ENCODE data around the gene AMN1.
"Not testable (repeated sequence)": the region's sequence is repeated elsewhere in the genome, so short reads cannot be mapped to it uniquely, and the experiment has no call there.

Gene AMN1

GRCh38 chr12:31732926-31733548, 4.2 kb upstream of the AMN1 start:
- DNase-seq, result no peak

GRCh38 chr12:31731203-31731602, 2.4 kb upstream of the AMN1 start:
- DNase-seq, result not testable (repeated sequence)

- no peak for DNase-seq
These were observed 884 bp upstream of the AMN1 start for GRCh38 chr12:31729705-31730104.

DNA sequence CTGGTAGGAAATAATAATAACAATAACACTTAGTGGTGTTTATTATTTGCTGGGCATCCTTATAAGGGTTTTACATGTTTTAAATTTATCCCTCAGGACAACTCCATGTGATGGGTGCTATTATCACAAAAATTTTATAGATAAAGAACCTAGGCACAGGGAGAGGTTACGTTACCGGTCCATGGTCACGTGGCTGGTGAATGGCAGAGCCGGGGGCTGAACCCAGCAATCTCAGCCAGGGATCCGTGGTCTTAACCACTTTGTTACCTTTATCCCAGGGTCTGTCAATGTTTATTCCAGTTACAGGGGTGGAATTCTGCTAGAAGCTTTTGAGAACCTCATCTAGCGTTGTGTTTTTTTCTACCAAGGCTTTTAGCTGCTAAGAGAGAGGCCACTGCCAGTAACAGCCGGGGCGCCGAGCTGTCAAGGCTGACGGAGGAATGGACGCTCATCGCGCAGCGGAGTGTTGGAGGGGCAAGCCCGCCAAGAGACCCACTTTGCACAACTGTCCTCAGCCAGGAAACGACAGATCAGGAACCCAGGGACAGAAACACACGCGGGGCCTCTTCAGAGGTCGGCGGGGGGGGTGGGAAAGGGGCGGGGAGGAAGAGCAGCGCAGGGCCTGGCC, 418 bp downstream of the AMN1 start:
- peak in 1 of 3 experiments; percentile 63 for DNase-seq

- DNase-seq, result no peak
These were observed 1.6 kb downstream of the AMN1 start for GRCh38 chr12:31727192-31727591.

GRCh38 chr12:31726575-31726974, 2.2 kb downstream of the AMN1 start:
- no peak for DNase-seq

DNA sequence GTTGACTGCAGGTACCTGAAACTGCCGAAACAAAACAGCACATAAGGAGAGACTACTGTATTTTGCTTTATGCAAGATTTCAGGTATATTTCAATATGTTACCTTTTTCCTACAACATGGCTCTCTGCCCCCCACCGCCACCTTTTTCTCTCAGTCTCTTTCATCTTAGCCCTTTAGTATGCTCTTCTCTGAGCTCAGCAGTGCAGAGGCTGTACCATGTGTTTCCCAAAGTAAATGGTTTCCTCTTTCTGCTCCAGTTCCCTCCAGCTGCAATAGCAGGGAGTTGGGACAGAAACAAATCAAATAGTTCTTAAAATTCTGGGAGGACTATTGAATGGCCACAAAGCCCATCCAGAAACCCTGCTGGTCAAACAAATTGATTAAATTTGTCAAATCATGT, 4.3 kb downstream of the AMN1 start:
- no peak for DNase-seq

GRCh38 chr12:31722580-31722979, 6.2 kb downstream of the AMN1 start:
- no peak for DNase-seq

DNA sequence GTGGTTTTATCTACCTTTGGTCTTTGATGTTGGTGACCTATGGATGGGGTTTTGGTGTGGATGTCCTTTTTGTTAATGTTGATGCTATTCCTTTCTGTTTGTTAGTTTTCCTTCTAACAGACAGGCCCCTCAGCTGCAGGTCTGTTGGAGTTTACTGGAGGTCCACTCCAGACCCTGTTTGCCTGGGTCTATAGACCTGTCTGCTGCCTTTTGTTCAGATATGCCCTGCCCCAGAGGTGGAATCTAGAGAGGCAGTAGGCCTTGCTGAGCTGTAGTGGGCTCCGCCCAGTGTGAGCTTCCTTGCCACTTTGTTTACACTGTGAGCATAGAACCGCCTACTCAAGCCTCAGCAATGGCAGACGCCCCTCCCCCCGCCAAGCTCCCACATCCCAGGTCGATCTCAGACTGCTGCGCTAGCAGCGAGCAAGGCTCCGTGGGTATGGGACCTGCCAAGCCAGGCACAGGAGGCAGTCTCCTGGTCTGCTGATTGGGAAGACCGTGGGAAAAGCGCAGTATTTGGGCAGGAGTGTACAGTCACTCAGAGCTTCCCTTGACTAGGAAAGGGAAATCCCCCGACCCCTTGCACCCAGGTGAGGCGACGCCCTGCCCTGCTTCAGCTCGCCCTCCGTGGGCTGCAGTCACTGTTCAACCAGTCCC, 10.2 kb downstream of the AMN1 start:
- not testable (repeated sequence) for DNase-seq

DNA sequence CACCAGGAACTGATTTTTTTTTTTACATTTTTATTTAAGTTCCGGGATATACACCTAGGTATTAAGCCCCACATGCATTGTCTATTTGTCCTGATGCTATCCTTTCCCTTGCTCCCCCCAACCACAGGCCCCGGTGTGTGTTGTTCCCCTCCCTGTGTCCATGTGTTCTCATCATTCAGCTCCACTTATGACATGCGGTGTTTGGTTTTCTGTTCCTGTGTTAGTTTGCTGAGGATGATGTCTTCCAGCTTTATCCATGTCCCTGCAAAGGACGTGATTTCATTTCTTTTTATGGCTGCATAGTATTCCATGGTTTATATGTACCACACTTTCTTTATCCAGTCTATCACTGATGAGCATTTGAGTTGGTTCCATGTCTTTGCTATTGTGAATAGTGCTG, 11.8 kb downstream of the AMN1 start:
- not testable (repeated sequence) for DNase-seq

- DNase-seq, result peak in 1 of 3 experiments; percentile 18
These were observed 13.5 kb downstream of the AMN1 start for GRCh38 chr12:31715283-31715825.

- no peak for DNase-seq
These were observed 14.2 kb downstream of the AMN1 start for GRCh38 chr12:31714406-31715271.

DNA sequence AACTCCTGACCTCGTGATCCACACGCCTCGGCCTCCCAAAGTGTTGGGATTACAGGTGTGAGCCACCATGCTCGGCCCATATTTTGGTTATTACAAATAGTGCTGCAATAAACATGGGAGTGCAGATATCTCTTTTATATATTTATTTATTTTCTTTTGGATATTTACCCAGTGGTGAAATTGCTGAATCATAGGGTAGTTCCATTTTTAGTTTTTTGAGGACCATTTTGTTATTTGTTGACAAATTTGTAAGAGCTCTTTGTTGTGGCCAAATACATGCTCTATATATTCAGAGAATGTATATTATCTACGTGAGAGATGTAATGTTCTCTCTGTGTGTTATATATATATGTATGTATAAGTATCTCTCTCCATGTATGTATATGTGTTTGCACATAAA, 15.9 kb downstream of the AMN1 start:
- DNase-seq, result no peak

GRCh38 chr12:31710021-31710818, 18.6 kb downstream of the AMN1 start:
- no peak for DNase-seq

DNA sequence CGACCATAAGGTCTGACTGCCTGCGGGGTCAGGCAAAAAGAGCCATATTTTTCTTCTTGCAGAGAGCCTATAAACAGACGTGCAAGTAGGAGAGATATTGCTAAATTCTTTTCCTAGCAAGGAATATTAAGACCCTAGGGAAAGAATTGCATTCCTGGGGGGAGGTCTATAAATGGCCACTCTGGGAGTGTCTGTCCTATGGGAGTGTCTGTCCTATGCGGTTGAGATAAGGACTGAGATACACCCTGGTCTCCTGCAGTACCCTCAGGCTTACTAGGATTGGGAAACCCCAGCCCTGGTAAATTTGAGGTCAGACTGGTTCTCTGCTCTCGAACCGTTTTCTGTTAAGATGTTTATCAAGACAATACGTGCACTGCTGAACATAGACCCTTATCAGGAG, 20.7 kb downstream of the AMN1 start:
- not testable (repeated sequence) for DNase-seq

DNA sequence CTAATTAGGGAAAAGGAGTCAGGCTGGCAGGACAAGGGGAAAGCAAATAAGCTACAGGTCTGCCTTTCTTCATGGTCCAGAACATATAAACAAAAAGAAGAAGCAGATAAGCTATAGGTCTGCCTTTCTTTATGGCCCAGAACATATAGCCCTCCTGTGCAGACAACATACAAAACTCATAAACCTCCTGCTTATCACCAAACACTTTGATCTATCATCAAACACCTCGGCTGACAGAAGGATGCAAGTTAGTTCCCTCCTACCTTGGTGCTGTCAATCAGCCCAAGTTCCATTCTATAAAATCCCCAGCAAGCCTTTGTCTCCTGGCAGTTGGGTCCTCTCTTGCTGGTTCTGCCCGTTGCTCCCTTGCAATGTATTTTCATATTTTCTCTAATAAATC, 23.2 kb downstream of the AMN1 start:
- no peak for DNase-seq

DNA sequence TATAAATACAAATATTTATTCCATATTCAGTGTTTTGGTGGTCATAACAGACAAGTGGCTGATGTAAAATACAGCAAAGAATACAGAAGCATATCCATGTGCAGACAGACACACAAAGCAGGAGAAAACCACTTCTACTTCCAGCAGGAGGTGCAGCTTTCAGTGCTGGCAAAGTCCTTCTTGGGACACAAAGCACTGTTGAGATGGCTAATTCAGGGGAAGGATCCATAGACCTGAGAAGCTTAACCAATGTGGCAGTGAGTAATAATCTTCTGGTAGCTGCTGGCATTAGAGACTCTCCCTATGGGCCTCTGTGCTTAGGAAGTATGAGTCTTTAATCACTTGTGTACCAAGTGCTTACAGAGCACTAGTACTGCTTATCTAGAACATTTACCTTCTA, 26.8 kb downstream of the AMN1 start:
- DNase-seq, result peak in 1 of 3 experiments; percentile 20

DNA sequence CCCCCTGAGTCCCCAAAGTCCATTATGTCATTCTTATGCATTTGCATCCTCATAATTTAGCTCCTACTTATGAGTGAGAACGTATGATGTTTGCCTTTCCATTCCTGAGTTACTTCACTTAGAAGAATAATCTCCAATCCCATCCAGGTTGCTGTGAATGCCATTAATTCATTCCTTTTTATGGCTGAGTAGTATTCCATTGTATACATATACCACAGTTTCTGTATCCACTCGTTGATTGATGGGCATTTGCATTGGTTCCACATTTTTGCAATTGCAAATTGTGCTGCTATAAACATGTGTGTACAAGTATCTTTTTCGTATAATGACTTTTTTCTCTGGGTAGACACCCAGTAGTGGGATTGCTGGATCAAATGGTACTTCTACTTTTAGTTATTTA, 38.9 kb downstream of the AMN1 start:
- not testable (repeated sequence) for DNase-seq

DNA sequence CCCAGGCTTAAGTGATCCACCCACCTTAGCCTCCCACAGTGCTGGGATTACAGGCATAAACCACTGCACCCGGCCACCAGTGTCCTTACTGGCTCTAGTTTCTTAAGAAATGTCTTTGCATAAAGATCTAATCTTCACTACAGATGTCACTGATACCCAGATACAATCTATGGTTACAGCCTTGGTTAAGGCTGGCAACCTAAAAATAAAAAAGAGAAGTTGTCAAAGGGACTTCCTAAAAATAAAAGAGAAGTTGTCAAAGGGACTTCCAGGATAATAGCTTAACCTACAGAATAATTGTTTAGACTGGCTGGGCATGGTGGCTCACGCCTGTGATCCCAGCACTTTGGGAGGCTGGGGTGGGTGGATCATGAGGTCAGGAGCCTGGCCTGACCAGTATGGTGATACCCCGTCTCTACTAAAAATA, 41.7 kb downstream of the AMN1 start:
- DNase-seq, result no peak

DNA sequence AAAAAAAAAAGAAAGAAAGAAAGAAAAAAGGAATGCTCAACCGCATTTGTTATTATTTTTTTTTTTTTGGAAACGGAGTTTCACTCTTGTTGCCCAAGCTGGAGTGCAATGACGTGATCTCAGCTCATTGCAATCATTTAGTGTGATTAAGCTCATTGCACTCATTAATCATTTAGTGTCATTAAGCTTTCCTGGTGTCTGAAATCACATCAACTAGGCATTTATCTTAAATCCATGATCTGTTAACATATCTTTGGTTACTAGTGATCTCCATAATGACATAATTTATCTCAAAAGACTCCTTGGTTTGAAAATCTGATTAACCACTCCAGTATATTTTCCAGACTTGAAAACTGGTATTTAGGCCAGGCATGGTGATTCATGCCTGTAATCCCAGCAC, 43.0 kb downstream of the AMN1 start:
- DNase-seq, result no peak

GRCh38 chr12:31682136-31682962, 46.5 kb downstream of the AMN1 start:
- peak; percentile 51 to 84 (median 80) for DNase-seq

All from NCI-H1417 (cell line).